ENCODE data around the gene OTOGL. TPM values are rescaled to one million over a fixed set of nuclear protein-coding genes. Genes with fewer than 3 reads are reported as not detected.

Gene OTOGL
- polyA plus RNA-seq, 1 donor from 2014 or later: 0.33 TPM

DNA sequence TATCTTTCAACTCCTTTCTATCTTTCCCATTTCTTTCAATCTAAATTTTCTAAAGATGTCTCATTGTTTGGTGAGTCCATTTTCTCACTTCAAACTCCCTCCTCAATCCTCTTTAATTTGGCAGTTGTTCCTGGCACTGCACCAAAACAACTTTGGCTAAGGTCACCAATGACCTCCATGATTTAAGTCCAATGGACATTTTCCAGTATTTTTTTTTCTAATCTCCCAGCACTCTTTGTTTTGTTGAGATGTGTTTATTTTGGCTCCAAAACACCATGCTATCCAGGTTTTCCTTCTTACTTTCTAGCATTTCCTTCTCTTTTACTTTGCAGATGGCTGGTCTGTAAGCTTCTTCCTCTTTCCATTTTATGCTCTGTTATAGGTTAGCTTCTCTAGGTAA lies 42.5 kb upstream of the OTOGL start:
- H3K27ac ChIP-seq (ENCODE audit: low read length): no peak overlapping the region
- no peaks in the 10 kb centered on the region for H3K9me2 ChIP-seq (ENCODE audit: insufficient read depth, low read length)
- H2AFZ ChIP-seq (ENCODE audit: low read depth, low read length): no peak overlapping the region
- no peak overlapping the region for H3K4me2 ChIP-seq (ENCODE audit: low read length)
- no peaks in the 10 kb centered on the region for H3K36me3 ChIP-seq (ENCODE audit: insufficient read depth, low read length)
- no peak overlapping the region for H3K4me3 ChIP-seq (ENCODE audit: low read length)
- H3K27me3 ChIP-seq (ENCODE audit: insufficient read depth, low read depth, low read length): no peaks in the 10 kb centered on the region
- H4K20me1 ChIP-seq (ENCODE audit: insufficient read depth): no peaks in the 10 kb centered on the region
- no peaks in the 10 kb centered on the region for H3F3A ChIP-seq (ENCODE audit: insufficient read depth, low read length, poor library complexity, severe bottlenecking)
- no peaks in the 10 kb centered on the region for H3K9me3 ChIP-seq (ENCODE audit: low read length)
- TF ChIP-seq, protein P1, sequence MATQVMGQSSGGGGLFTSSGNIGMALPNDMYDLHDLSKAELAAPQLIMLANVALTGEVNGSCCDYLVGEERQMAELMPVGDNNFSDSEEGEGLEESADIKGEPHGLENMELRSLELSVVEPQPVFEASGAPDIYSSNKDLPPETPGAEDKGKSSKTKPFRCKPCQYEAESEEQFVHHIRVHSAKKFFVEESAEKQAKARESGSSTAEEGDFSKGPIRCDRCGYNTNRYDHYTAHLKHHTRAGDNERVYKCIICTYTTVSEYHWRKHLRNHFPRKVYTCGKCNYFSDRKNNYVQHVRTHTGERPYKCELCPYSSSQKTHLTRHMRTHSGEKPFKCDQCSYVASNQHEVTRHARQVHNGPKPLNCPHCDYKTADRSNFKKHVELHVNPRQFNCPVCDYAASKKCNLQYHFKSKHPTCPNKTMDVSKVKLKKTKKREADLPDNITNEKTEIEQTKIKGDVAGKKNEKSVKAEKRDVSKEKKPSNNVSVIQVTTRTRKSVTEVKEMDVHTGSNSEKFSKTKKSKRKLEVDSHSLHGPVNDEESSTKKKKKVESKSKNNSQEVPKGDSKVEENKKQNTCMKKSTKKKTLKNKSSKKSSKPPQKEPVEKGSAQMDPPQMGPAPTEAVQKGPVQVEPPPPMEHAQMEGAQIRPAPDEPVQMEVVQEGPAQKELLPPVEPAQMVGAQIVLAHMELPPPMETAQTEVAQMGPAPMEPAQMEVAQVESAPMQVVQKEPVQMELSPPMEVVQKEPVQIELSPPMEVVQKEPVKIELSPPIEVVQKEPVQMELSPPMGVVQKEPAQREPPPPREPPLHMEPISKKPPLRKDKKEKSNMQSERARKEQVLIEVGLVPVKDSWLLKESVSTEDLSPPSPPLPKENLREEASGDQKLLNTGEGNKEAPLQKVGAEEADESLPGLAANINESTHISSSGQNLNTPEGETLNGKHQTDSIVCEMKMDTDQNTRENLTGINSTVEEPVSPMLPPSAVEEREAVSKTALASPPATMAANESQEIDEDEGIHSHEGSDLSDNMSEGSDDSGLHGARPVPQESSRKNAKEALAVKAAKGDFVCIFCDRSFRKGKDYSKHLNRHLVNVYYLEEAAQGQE (IDR thresholded peaks at IDR 0.05; ENCODE audit: borderline replicate concordance): no peak
- no peak for TF ChIP-seq EP300 (conservative IDR thresholded peaks at IDR 0.05; ENCODE audit: poor library complexity, severe bottlenecking)
- no peak for TF ChIP-seq TAF1 (IDR thresholded peaks at IDR 0.05; ENCODE audit: low read depth)
- no peak for TF ChIP-seq POLR2AphosphoS5 (IDR thresholded peaks at IDR 0.05)
- TF ChIP-seq MXI1 (conservative IDR thresholded peaks at IDR 0.05; ENCODE audit: poor library complexity, severe bottlenecking): no peak
- no peak for TF ChIP-seq SMC3 (conservative IDR thresholded peaks at IDR 0.05; ENCODE audit: poor library complexity)
- TF ChIP-seq CTCF (IDR thresholded peaks at IDR 0.05; ENCODE audit: poor library complexity, severe bottlenecking): no peak
- no peak for TF ChIP-seq RAD21 (conservative IDR thresholded peaks at IDR 0.05)
- TF ChIP-seq EZH2 (IDR thresholded peaks at IDR 0.05; ENCODE audit: borderline replicate concordance, insufficient read depth, low read length, poor library complexity, severe bottlenecking): no peak
- H3K9ac ChIP-seq (ENCODE audit: low read length): no peak overlapping the region
- H3K79me2 ChIP-seq (replicated peaks; ENCODE audit: insufficient read depth, low read length): no peaks in the 10 kb centered on the region

DNA sequence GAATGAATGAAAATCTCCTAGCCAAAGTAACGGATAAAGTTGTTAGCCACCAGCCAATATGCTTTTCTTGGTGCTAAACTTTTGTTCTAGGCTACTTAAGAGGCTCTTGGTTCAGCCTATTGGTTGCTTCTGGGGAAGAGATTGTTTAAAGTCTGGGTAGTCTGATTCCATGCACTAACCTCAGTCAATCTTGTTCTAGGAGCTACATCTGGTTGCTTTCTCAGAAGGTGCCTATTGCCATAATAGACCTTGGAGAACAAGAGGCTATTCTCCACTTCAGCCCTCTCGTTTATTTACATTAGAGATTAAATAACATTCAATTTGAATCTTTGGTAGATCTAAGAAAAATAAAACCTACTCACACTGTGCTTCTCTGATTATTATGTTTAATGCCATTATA lies 40.8 kb upstream of the OTOGL start:
- Histone ChIP-seq H3K4me2 (ENCODE audit: low read length) (no peak overlapping the region), H3K27ac (ENCODE audit: low read length) (no peak overlapping the region), H3K9ac (ENCODE audit: low read length) (no peak overlapping the region)

DNA sequence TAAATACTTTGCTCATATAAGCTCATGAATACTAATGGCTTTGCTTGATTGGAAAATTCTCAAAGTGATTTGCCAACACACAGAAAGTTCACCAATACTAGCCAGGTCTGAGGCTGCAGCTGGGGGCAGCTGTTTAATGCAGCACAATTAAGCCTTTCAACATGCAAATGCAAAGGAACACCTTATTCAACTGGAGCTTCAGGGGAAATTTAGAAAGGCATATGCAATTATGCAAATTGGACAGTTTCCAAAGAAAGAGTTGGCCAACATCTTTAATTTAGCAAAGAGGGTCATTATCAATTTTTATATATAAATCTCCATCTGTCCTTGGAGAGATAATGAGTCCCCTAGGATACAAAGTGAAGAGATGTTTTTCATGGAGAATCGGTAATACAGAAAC lies 40.2 kb upstream of the OTOGL start:
- Histone ChIP-seq H3K27ac (ENCODE audit: low read length) (no peak overlapping the region), H3K4me2 (ENCODE audit: low read length) (no peak overlapping the region), H4K20me1 (ENCODE audit: insufficient read depth) (no peaks in the 10 kb centered on the region), H3K9me3 (ENCODE audit: low read length) (no peaks in the 10 kb centered on the region), H3F3A (ENCODE audit: insufficient read depth, low read length, poor library complexity, severe bottlenecking) (no peaks in the 10 kb centered on the region), H3K9ac (ENCODE audit: low read length) (no peak overlapping the region), H3K9me2 (ENCODE audit: insufficient read depth, low read length) (no peaks in the 10 kb centered on the region), H3K27me3 (ENCODE audit: insufficient read depth, low read depth, low read length) (no peaks in the 10 kb centered on the region), H3K79me2 (replicated peaks; ENCODE audit: insufficient read depth, low read length) (no peaks in the 10 kb centered on the region), H2AFZ (ENCODE audit: low read depth, low read length) (no peak overlapping the region), H3K4me3 (ENCODE audit: low read length) (no peak overlapping the region), H3K36me3 (ENCODE audit: insufficient read depth, low read length) (no peaks in the 10 kb centered on the region)
- TF ChIP-seq SMC3 (conservative IDR thresholded peaks at IDR 0.05; ENCODE audit: poor library complexity) (no peak), TAF1 (IDR thresholded peaks at IDR 0.05; ENCODE audit: low read depth) (no peak), EZH2 (IDR thresholded peaks at IDR 0.05; ENCODE audit: borderline replicate concordance, insufficient read depth, low read length, poor library complexity, severe bottlenecking) (no peak), EP300 (conservative IDR thresholded peaks at IDR 0.05; ENCODE audit: poor library complexity, severe bottlenecking) (no peak), CTCF (IDR thresholded peaks at IDR 0.05; ENCODE audit: poor library complexity, severe bottlenecking) (no peak), RAD21 (conservative IDR thresholded peaks at IDR 0.05) (no peak), POLR2AphosphoS5 (IDR thresholded peaks at IDR 0.05) (no peak), MXI1 (conservative IDR thresholded peaks at IDR 0.05; ENCODE audit: poor library complexity, severe bottlenecking) (no peak)
- TF ChIP-seq, protein P1 (IDR thresholded peaks at IDR 0.05; ENCODE audit: borderline replicate concordance): no peak

More for the DNA sequence above, 40.8 kb upstream of the OTOGL start:
- Histone ChIP-seq H3K4me3 (ENCODE audit: low read length) (no peak overlapping the region), H3K9me2 (ENCODE audit: insufficient read depth, low read length) (no peaks in the 10 kb centered on the region), H2AFZ (ENCODE audit: low read depth, low read length) (no peak overlapping the region), H3K36me3 (ENCODE audit: insufficient read depth, low read length) (no peaks in the 10 kb centered on the region), H4K20me1 (ENCODE audit: insufficient read depth) (no peaks in the 10 kb centered on the region), H3K79me2 (replicated peaks; ENCODE audit: insufficient read depth, low read length) (no peaks in the 10 kb centered on the region), H3F3A (ENCODE audit: insufficient read depth, low read length, poor library complexity, severe bottlenecking) (no peaks in the 10 kb centered on the region), H3K9me3 (ENCODE audit: low read length) (no peaks in the 10 kb centered on the region), H3K27me3 (ENCODE audit: insufficient read depth, low read depth, low read length) (no peaks in the 10 kb centered on the region)
- no peak for TF ChIP-seq POLR2AphosphoS5 (IDR thresholded peaks at IDR 0.05)
- TF ChIP-seq TAF1 (IDR thresholded peaks at IDR 0.05; ENCODE audit: low read depth): no peak
- TF ChIP-seq EP300 (conservative IDR thresholded peaks at IDR 0.05; ENCODE audit: poor library complexity, severe bottlenecking): no peak

Measured in neural cell (in vitro differentiated cells).